GM08714 (cell line): ENCODE results near the gene DTD1.

Experiments used
- H3K4me3 ChIP-seq: fragments of 200-500 bp; sonication (Bioruptor generic); 2 replicates; pipeline ENCODE4 v1.5.1; 2014; ENCODE audit warnings: mild to moderate bottlenecking, low read length, inconsistent platforms
- ZNF274 ChIP-seq: IDR thresholded peaks from 2 replicates; pipeline ENCODE4 v1.6.1; 2012; ENCODE audit warnings: mild to moderate bottlenecking, low read depth, low read length

The DTD1 gene

GRCh38 chr20:18632196-18632789 lies 44.4 kb downstream of the DTD1 start:
- H3K4me3 ChIP-seq, result no peak overlapping the region
- no peak for TF ChIP-seq ZNF274

DNA sequence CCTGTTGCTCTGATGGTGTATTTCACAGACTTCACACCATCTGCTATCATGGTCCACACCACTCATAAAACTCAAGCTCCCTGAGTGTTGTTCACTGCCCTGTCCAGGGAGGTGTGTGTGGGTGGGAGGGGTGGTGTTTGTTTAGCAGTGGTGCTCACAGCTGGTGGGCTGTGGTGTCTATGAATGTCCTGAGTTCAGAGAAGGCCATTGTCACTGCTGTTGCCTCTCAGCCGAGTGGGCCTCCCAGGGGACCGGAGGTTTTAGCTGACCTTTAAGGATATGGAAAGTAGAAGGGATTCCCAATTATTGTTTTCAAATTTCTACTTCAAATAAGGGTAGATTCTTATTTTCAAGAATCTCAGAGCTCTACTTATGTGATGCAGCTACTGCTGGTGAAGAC lies 45.6 kb downstream of the DTD1 start:
- no peak overlapping the region for H3K4me3 ChIP-seq
- no peak for TF ChIP-seq ZNF274

GRCh38 chr20:18634501-18634900 lies 46.6 kb downstream of the DTD1 start:
- no peak overlapping the region for H3K4me3 ChIP-seq
- TF ChIP-seq ZNF274, result no peak

DNA sequence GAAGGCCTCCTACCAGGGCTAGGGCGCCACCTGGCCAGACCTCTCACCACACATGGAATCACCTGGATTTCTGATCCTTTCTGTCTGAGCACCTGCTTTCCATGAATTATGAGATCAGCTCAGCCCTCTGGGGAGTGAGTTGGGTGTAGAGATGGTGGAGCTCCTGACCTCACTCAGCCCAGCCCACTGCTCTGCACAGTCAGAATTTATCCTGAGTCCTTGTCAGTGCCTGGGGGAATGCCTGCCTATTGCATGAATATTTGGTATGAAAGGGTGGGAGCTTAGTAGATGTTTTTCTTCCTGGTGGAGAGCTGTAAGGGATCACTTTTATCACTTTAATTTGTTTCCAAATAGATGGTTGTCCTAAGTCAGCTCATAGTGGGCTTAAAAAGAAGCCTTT lies 47.5 kb downstream of the DTD1 start:
- no peak for TF ChIP-seq ZNF274
- no peak overlapping the region for H3K4me3 ChIP-seq

- H3K4me3 ChIP-seq, result no peak overlapping the region
- TF ChIP-seq ZNF274, result no peak
Observed at GRCh38 chr20:18637224-18637623, 49.4 kb downstream of the DTD1 start.

DNA sequence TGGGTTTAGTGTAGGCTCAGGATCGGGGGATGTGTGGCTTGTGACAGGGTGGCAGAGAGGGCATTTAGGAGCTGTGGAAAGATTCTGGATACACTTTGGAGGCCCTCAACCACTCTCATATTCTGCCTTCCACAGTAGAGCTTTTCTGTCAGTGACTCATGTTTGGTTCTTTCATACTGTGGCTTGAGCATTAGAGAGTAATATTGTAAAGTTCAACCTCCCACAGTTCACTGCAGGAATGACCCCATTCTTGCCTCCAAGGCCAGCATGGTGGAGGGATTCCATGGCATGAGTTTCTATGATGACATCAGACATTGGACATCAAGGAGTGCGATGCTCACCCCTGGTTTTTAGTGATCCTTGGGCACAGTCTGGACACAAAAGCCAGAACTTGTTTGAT lies 50.9 kb downstream of the DTD1 start:
- no peak for TF ChIP-seq ZNF274
- H3K4me3 ChIP-seq, result no peak overlapping the region

GRCh38 chr20:18639501-18639979 lies 51.7 kb downstream of the DTD1 start:
- H3K4me3 ChIP-seq, result no peak overlapping the region
- no peak for TF ChIP-seq ZNF274

- H3K4me3 ChIP-seq, result no peak overlapping the region
- TF ChIP-seq ZNF274, result no peak
Observed at GRCh38 chr20:18645196-18645745, 57.4 kb downstream of the DTD1 start.

GRCh38 chr20:18645851-18646250 lies 58.0 kb downstream of the DTD1 start:
- H3K4me3 ChIP-seq, result no peak overlapping the region
- TF ChIP-seq ZNF274, result no peak

DNA sequence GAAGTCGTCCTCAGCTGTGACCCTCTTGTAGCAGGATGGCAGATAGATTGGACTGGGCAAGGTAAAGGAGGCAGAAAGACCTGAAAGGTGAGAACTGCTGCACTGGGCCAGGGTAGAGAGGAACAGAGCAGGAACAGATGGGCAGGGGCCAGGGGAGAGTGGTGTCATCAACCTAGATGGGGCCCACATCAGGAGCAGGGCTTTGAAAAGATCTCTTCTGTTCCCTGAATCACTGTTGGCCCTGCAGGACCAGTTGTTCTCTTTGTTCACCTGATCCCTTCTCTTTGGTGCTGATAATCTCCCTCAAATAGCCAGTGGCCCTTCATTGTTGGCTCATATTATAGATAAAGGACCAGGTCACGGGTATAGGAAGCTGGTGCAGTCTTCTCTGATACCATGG lies 59.9 kb downstream of the DTD1 start:
- no peak overlapping the region for H3K4me3 ChIP-seq
- no peak for TF ChIP-seq ZNF274

DNA sequence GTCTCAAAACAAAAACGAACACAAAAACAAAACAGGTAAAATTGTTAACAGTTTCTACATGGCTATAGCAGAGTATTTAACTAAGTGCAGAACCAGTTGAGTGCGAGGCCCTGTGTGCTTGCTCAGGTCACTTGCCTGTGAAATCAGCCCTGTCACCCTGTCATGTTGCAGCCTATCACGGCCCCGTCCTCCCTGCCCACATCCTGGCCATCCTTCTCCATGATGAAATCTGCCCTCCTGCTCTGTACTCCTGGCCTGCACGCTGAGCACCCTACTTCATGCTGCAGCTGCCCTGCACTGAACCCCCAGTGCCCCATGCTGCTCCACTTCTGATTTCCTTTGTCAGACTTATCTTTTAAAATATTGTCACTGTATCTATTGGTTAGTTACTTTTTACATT lies 62.4 kb downstream of the DTD1 start:
- no peak for TF ChIP-seq ZNF274

GRCh38 chr20:18653736-18654447 lies 66.0 kb downstream of the DTD1 start:
- TF ChIP-seq ZNF274, result no peak
- H3K4me3 ChIP-seq, result no peak overlapping the region

More for the DNA sequence above, 62.4 kb downstream of the DTD1 start:
- H3K4me3 ChIP-seq, result no peak overlapping the region

DNA sequence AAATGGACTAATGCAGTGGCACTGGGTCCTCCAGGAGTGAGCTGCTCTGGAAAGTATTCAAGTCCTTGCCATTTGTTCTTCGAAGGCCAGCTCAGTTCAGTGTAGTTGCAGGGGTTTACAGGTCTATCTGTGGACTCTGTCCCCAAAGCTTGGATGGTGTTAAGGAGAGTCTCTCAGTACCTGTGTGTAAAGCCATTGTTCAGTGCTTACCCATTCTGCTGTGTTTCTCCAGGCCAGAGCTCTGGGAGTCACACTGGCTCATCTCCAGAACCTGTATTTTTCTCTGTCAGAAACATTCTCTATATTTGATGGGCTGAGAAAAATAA lies 66.6 kb downstream of the DTD1 start:
- no peak for TF ChIP-seq ZNF274
- H3K4me3 ChIP-seq, result no peak overlapping the region

DNA sequence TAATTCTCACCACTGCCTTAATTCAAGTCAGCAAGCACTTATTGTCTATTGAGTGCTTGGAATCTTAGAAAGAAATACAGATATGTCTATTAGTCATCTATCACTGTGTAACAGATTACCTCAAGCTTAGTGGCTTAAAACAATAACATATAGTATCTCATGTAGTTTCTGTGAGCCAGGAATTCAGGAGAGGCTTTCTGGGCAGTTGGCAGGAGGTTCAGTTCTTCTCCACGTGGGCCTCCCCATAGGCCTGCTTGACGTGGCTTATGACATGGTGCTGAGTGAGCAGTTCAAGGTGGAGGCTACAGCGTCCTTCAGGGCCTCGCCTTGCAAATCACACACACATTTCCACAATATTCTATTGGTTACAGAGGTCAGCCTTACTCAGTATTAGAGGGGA lies 69.7 kb downstream of the DTD1 start:
- H3K4me3 ChIP-seq, result no peak overlapping the region
- TF ChIP-seq ZNF274, result no peak

DNA sequence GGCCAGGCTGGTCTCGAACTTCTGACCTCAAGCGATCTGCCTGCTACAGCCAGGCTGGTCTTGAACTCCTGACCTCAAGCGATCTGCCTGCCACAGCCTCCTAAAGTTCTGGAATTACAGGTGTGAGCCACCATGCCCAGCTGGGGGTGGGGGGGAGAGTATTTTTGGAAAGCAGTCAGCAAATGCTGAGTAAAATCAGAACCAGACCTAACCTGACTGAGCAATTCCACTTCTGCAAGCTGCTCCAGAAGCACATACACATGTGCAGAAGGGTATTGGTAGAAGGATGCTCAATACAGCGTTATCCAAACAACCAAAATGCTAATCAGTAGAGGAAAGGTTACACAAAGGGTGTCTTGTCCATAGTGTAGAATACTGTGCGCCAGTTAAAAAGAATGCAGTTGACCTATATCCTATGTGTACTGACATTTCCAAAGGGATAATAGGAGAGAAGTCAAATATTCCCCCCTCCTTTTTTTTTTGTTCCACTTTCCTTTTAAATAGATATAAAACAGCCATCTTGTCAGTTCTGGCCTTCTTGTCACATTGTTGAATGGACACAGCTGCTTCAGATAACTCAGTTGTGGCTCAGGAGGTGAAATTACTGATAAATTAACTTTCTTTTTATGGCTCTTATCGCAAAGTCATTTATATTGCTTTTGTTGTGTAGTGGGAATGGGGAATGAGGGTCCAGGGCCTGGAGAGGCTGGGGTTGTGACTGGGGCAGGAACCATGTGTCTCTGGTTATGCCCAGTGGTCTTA lies 74.6 kb downstream of the DTD1 start:
- TF ChIP-seq ZNF274, result no peak
- H3K4me3 ChIP-seq, result no peak overlapping the region
